NCI-H2227 treated with DMSO at 0.1 percent for 48 hours (cell line): ENCODE measurements around the gene DNLZ.
A peak's percentile ranks its signal among the peaks of the same experiment; 100 is the strongest.
"Not testable (repeated sequence)": the region's sequence is repeated elsewhere in the genome, so short reads cannot be mapped to it uniquely, and the experiment has no call there.

Source experiments
- DNase-seq: peaks from one replicate; lab custom pipeline; 2025; lab: John Stamatoyannopoulos, UW

DNLZ gene

DNA sequence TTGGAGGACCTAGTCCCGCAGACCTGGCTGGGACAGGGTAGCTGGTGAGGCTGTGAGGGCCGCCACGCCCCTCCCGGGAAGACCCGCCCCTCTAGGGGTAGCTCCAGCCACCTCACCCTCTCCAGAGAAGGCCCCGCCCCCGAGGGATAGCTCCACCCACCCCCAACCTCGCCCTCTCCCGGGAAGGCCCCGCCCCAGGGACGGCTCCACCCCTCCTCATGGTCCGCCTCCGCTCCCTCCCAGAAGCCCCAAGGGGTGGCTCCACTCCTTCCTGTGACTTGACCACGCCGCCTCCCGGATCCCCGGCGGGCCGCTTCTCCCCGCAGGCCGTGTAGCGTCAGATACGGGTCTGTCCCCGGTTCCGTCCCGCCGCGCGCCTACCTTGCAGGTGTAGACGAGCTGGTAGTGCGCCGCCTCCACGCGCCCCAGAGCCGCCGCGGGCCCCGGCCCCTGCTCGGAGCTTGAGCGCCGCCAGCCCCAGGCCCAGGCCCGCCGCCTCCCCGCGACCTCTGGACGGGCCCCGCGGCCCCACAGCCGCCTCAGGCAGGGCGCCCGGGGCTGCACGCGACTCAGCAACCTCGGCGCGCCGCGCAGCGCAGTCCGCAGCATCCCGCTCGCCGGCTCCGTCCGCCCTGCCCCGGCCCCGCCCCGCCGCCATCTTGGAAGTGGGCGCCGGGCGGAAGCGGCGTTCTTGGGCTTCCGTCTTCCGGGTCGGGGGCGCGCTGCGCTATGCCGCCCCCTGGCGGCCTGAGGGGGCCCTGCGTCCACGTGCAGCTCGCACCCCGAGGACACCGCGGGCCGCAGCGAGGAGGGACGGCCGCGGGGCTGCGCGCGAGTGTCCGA is at the start of gene DNLZ:
DNLZ (minus strand) TSS at position 639 of the 843 bp plus-strand sequence; CDS start at position 609, 30 bp downstream.
- peak; percentile 64 for DNase-seq

- DNase-seq, result no peak
These were observed 49.4 kb upstream of the DNLZ start for GRCh38 chr9:136412962-136413361.

DNA sequence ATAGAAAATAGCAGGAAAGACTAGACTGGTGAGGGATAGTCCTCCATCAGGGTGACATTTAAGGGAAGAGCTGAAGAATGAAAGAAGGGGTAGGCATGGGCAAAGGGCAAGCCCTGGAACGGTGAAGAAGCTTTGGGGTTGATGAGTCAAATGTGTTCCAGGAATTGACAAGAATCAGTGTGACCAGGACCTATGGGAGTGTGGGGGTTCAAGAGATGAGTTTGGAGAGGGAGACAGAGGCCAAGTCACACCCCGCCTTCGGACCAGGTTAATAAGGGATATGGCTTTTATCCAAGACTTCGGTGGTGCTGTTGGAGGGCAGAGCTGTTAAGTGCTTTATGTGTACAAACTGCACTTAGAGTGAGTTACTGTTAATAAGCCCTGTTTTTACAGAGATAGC is 47.8 kb upstream of the DNLZ start:
- no peak for DNase-seq

- DNase-seq, result peak; percentile 80
These were observed 47.1 kb upstream of the DNLZ start, which contains the start of the genes ENTR1 and PMPCA for GRCh38 chr9:136410500-136411287. ENTR1 (minus strand) TSS chr9:136410614; CDS start chr9:136410397, 217 bp downstream. PMPCA (plus strand) TSS chr9:136410658; CDS start chr9:136410669, 11 bp downstream.

- no peak for DNase-seq
These were observed 46.3 kb upstream of the DNLZ start for GRCh38 chr9:136409557-136410455.

- no peak for DNase-seq
These were observed 44.4 kb upstream of the DNLZ start for GRCh38 chr9:136407911-136408310.

DNA sequence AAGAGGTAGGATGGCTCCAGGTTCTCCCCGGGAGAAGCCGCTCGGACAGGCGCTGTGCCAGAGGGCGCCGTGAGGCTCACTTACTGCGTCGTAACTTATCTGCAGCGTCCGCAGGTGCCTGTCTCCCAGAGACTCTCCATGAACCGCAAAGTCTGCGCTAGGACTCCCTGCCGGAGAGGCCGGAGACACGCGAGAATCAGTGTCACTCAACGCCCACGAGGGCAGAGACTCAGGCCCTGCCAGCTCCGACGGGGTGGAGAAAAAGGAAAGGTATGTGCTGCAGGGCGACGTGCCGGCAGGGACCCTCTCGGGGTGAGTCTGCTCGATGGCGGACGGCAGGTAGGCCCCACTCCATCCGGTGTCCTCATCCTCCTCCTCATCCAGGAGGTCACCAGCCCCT is 43.5 kb upstream of the DNLZ start:
- not testable (repeated sequence) for DNase-seq

GRCh38 chr9:136405904-136406303 is 42.4 kb upstream of the DNLZ start:
- DNase-seq, result not testable (repeated sequence)

DNA sequence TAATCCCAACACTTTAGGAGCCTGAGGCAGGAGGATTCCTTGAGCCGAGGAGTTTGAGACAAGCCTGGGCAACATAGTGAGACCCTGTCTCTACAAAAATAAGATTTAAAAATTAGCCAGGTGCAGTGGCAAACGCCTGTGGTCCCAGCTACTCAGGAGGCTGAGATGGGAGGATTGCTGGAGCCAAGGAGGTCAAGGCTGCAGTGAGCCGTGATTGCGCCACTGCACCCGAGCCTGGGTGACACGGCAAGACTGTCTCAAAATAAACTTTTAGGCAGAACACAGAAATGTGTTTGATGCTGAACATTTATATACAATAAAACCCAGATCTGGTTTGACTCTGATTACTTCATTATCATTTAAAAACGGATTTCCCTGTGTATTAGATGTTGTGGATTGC is 41.9 kb upstream of the DNLZ start:
- no peak for DNase-seq

GRCh38 chr9:136404801-136405136 is 41.2 kb upstream of the DNLZ start:
- DNase-seq, result no peak

DNA sequence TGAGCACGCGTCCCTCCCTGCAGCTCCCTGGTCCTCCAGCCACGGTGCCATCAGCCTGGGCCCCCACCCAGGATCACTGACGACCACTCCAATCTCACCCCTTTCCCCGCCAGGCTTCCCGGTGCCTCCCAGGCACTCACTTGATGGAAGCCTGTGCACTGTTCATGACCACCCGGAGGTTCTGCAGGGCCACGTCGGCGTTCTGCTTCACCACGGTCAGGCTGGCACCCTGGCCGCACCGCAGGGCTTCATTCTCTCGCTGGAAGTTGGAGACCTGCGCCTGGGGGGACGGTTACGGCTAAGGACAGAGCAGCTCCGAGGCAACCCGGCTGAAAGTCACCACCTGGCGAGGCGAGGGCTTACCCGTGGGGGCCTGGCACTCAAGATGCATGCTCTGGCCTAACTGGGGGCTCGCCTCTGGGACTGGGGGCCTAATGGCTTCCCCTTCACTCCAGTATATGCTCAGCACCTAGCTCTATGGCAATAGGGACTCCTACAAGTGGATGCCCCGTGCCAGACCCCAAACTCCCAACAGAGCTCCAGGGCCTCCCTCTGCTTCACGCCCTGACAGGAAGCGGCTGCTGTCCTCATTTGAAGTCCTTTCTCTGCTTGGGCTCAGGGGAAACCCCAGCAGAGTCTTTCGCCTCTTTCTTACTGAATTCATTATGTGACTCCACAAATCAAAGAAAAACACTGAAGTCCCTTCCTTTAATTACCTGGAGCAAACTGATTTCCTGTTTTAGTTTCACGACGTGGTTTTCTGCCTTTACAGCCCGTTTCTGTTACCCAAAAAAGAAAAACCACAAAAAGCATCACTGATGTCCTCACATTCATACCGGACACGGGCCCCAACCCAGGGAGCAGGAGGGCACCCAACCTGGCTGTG is 40.6 kb upstream of the DNLZ start:
- DNase-seq, result no peak

GRCh38 chr9:136403538-136403914 is 40.0 kb upstream of the DNLZ start:
- no peak for DNase-seq

- DNase-seq, result no peak
These were observed 38.5 kb upstream of the DNLZ start for GRCh38 chr9:136402067-136402466.

DNA sequence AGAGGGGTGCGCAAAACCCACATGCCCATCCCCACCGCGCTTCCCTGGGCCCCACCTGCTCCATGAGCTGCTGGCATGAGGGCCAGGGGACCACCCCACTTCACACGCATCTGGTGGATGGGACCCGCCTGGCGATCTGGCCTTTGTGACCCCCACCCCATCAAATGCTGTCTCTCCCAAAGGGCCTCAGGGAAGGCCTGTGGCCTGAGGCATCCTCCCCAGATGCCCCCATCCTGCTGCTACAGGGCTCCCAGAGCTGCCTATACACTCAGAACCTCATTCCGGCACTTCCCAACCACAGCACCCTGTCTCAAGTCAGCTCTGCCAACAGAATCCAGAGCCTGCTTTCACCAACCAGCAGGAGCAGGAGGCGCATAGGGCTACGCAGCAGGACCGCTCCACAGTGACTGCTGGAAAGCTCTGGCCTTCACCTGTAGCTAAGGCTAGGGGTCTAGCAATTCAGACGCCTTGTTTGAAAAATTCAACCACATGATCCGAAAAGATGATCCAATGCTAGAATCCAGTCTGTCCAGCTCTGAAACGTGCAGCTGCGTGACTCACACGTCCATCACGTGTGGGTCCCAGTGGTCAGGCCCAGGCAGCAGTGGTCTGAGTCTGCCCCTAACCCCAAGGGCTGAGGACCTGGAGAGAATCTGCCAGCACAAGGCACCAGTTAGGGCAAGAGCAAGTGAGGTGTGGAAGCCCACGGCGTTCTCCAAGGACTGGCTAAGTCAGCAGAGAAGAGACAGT is 37.8 kb upstream of the DNLZ start:
- DNase-seq, result no peak

- peak; percentile 78 for DNase-seq
These were observed 36.7 kb upstream of the DNLZ start, which contains the start of gene SNAPC4 for GRCh38 chr9:136400038-136400834. SNAPC4 (minus strand) TSS chr9:136400170; CDS start chr9:136398428, 1,742 bp downstream.

GRCh38 chr9:136399176-136400037 is 35.9 kb upstream of the DNLZ start:
- DNase-seq, result no peak

DNA sequence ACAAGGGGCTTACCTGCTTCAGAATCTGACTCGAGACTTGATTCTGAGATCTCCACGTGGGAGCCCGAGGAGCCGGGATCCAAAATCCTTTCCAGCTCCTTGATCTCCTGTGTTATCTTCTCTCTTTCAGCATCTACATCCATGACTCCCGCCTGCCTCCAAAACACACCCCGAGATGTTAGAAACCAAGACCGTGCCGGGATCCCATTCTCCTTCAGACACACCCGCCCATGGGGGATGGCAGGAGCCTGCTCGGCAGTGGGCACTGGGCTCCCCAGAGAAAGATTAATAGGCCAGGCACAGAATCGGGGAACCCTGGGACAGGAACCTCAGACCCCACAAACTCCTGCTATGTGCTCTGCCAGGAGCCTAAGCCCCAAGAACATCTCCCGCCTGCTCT is 34.7 kb upstream of the DNLZ start:
- no peak for DNase-seq

DNA sequence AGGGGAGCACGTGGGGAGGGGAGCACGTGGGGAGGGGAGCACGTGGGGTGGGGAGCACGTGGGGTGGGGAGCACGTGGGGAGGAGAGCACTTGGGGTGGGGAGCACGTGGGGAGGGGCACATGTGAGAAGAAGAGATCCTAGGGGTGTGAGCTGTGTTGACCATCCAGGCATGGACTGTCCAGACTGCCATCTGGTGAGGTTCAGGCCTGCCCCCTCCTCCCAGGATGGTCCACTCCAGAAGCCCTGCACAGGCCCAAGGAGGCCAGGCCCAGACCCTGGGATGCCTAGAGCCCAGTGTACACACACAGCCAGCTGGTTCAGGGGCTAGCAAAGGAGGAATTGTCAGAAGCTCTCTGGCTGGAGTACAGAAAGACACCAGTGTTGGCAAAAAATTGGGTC is 34.1 kb upstream of the DNLZ start:
- DNase-seq, result no peak

GRCh38 chr9:136396219-136396515 is 32.6 kb upstream of the DNLZ start:
- DNase-seq, result no peak
